HG03064 (cell line): Measurements from ENCODE around the gene SIDT1.

ENCODE experiments used
- ATAC-seq: cut with Tn5 transposase; IDR thresholded peaks from one replicate; pipeline ENCODE4 v1.9.1; 2021; ENCODE audit warnings: low read depth; ENCODE audit not compliant: unreplicated experiment

SIDT1 gene

GRCh38 chr3:113589971-113590370, 57.6 kb downstream of the SIDT1 start:
- ATAC-seq: no peak

- ATAC-seq: no peak
Observed at GRCh38 chr3:113590983-113591382, 58.6 kb downstream of the SIDT1 start.

- no peak for ATAC-seq
Observed at GRCh38 chr3:113594066-113594465, 61.7 kb downstream of the SIDT1 start.

GRCh38 chr3:113597596-113598354, 65.4 kb downstream of the SIDT1 start:
- no peak for ATAC-seq

GRCh38 chr3:113600418-113601182, 68.2 kb downstream of the SIDT1 start:
- ATAC-seq: no peak

GRCh38 chr3:113601240-113601639, 68.9 kb downstream of the SIDT1 start:
- ATAC-seq: no peak

- no peak for ATAC-seq
Observed at GRCh38 chr3:113602256-113602655, 69.9 kb downstream of the SIDT1 start.

- ATAC-seq: no peak
Observed at GRCh38 chr3:113602836-113603235, 70.5 kb downstream of the SIDT1 start.

- peak; percentile 100 for ATAC-seq
Observed at GRCh38 chr3:113606539-113607218, 74.3 kb downstream of the SIDT1 start.

GRCh38 chr3:113607219-113607596, 74.9 kb downstream of the SIDT1 start:
- no peak for ATAC-seq

GRCh38 chr3:113614402-113614801, 82.0 kb downstream of the SIDT1 start:
- no peak for ATAC-seq

GRCh38 chr3:113615976-113616375, 83.6 kb downstream of the SIDT1 start:
- ATAC-seq: no peak

- ATAC-seq: no peak
Observed at GRCh38 chr3:113617726-113618125, 85.4 kb downstream of the SIDT1 start.

GRCh38 chr3:113620091-113620490, 87.7 kb downstream of the SIDT1 start:
- ATAC-seq: no peak

GRCh38 chr3:113623324-113623723, 91.0 kb downstream of the SIDT1 start:
- ATAC-seq: no peak

GRCh38 chr3:113623811-113624210, 91.5 kb downstream of the SIDT1 start:
- no peak for ATAC-seq

GRCh38 chr3:113625834-113626233, 93.5 kb downstream of the SIDT1 start:
- ATAC-seq: no peak

GRCh38 chr3:113626503-113627371, 94.4 kb downstream of the SIDT1 start:
- no peak for ATAC-seq

GRCh38 chr3:113628316-113628715, 96.0 kb downstream of the SIDT1 start:
- no peak for ATAC-seq

GRCh38 chr3:113628788-113629187, 96.4 kb downstream of the SIDT1 start:
- no peak for ATAC-seq
